ENCODE measurements around the gene CNR1. TPM values are rescaled to one million over a fixed set of nuclear protein-coding genes. Genes with fewer than 3 reads are reported as not detected.

The CNR1 gene
- total and polyA plus RNA-seq, 2 donors (not counting 3 experiments of a cell fraction or from before 2014, with no cell fraction given) = 0.06 TPM; not detected in 1

GRCh38 chr6:88141561-88142296 lies 24.4 kb downstream of the CNR1 start:
- Histone ChIP-seq H4K20me1 (replicated peaks; ENCODE audit: control insufficient read depth, extremely low read depth, insufficient read depth, low read length) (no peaks in the 10 kb centered on the region), H2AFZ (ENCODE audit: low read depth, low read length) (no peak overlapping the region), H3K9me1 (replicated peaks; ENCODE audit: control insufficient read depth, extremely low read depth, insufficient read depth, low read length) (no peaks in the 10 kb centered on the region), H3K27me3 (ENCODE audit: control insufficient read depth in 2 of 2, insufficient read depth in 2 of 2, low read length in 2 of 2) (no peaks in the 10 kb centered on the region), H3K4me2 (ENCODE audit: insufficient read depth, low read length) (no peak overlapping the region), H3K27ac (ENCODE audit: insufficient read depth, low read depth, low read length) (no peak overlapping the region), H3K9me3 (replicated peaks; ENCODE audit: control insufficient read depth, insufficient read depth, low read length) (no peaks in the 10 kb centered on the region), H3K79me2 (ENCODE audit: control insufficient read depth, insufficient read depth, low read length) (no peaks in the 10 kb centered on the region), H3K4me1 (ENCODE audit: control insufficient read depth, extremely low read depth, insufficient read depth, low read length) (no peaks in the 10 kb centered on the region), H3K4me3 (replicated peaks in 1 of 3; ENCODE audit: insufficient read depth in 1 of 3, low read depth in 1 of 3, low read length in 3 of 3) (no peak overlapping the region), H3K9ac (replicated peaks; ENCODE audit: extremely low read depth, insufficient read depth, low read length) (no peak overlapping the region), H3K36me3 (ENCODE audit: control insufficient read depth in 2 of 2, extremely low read depth in 1 of 2, insufficient read depth in 2 of 2, low read length in 2 of 2) (no peaks in the 10 kb centered on the region)
- no TSS peak for BruUV-seq (replicated peaks)
- ChIA-PET POLR2A (no interaction called here), CTCF (no interaction called here)
- intact Hi-C loops (cut with micrococcal nuclease) = no loop called here
- DNase-seq (ENCODE audit: low read depth, low spot score) = no peak
- no peak for FAIRE-seq
- dilution Hi-C loops (cut with MboI; ENCODE audit: extremely low pct_ligation_motif_present, low sequenced_read_pairs) = no loop called here
- TF ChIP-seq MAX (IDR thresholded peaks at IDR 0.05; ENCODE audit: insufficient read depth, insufficient read length) = no peak
- TF ChIP-seq POLR2AphosphoS5 (IDR thresholded peaks at IDR 0.05; ENCODE audit: insufficient read depth, low read depth, low read length) = no peak
- no peak for TF ChIP-seq GATA2 (IDR thresholded peaks at IDR 0.05; ENCODE audit: insufficient read depth, insufficient read length, low read depth, low read length)
- TF ChIP-seq JUN (IDR thresholded peaks at IDR 0.05; ENCODE audit: borderline replicate concordance, insufficient read depth, insufficient read length, low read depth) = no peak
- no peak for TF ChIP-seq POLR2A (IDR thresholded peaks at IDR 0.05; ENCODE audit: low read depth, low read length)
- TF ChIP-seq EZH2 (IDR thresholded peaks at IDR 0.05; ENCODE audit: borderline replicate concordance, low read depth, low read length, severe bottlenecking) = no peak
- TF ChIP-seq FOS (IDR thresholded peaks at IDR 0.05; ENCODE audit: borderline replicate concordance, insufficient read depth, low read length) = no peak
- no peak for TF ChIP-seq CTCF (IDR thresholded peaks at IDR 0.05; ENCODE audit: extremely low read depth in 1 of 2, insufficient read depth in 1 of 2, low read depth in 1 of 2, low read length in 2 of 2)
- no peak for TF ChIP-seq MYC (IDR thresholded peaks at IDR 0.05; ENCODE audit: low read depth, low read length)
